Measurements from ENCODE around the gene ABCA3.

The ABCA3 gene

GRCh38 chr16:2308089-2308962, 32.2 kb downstream of the ABCA3 start:
- DNase-seq = no peak

DNA sequence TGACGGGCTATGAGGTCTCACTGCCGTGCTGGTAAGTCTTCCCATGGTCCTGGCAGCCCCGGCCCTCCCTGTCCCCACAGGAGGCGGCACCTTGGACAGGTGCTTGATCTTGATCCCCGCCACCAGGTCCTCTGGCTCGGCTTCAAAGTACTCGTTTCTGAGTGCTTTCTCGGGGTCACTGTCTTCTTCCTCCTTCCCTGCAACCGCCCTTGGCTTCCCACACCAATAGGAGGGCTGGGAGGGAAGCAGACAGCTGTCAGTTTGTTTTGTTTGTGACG, 40.7 kb downstream of the ABCA3 start:
- no peak for DNase-seq

DNA sequence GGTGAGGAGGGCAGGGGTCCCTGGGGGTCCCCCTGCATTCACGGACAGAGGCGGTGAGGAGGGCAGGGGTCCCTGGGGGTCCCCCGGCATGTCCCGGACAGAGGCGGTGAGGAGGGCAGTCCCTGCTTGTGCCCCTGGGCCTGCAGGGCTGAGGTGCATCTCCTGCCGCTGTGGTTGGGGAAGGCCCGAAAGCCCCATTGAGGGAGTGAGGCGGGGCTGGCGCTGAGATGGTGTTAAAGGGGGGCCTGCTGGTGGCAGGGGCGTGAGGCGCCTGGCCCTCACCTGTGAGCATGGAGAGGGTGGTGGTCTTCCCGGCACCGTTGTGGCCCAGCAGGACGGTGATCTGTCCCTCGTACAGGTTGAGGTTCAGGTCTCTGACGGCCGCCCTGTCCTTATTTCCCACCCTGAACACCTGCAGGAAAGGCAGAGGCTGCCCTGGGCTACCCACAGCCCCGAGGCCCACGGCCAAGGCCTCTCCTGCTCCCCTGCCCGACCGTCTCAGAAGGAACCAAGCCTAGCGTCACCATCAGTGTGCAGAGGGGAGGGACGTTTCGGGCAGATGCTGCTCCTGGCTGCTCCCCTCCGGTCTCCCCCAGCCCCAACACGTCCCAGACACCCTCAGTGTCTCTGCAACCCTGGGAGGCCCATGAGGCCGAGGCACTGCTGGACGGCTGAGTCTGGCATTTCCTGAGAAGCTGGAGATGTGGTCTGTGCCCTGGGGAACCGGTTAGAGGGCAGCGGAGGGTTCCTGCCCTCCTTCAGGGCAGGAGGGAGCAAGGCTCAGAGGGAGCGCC, 41.2 kb downstream of the ABCA3 start:
- no peak for DNase-seq

- DNase-seq = no peak
Measured at GRCh38 chr16:2298621-2299020, 41.9 kb downstream of the ABCA3 start.

DNA sequence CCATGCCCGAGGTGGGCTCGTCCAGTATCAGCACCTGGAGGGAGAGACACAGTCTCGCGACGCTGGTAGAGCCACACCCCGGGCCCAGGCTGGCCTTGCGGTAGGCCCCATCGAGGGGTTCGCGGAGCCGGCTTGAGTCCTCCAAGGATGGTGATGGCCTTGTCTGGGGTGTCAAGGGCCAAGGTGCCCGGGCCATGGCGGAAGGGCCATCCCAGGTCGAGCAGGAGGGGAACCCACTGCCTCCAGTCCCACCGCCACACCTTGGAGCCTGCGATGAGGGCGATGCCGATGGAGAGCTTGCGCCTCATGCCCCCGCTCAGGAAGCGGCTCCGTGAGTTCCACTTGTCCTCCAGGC, 43.0 kb downstream of the ABCA3 start:
- no peak for DNase-seq

GRCh38 chr16:2296661-2297505, 43.6 kb downstream of the ABCA3 start:
- DNase-seq = peak; percentile 4

GRCh38 chr16:2295056-2295798, 45.3 kb downstream of the ABCA3 start:
- DNase-seq = no peak

- DNase-seq = no peak
Measured at GRCh38 chr16:2292221-2292620, 48.3 kb downstream of the ABCA3 start.

DNA sequence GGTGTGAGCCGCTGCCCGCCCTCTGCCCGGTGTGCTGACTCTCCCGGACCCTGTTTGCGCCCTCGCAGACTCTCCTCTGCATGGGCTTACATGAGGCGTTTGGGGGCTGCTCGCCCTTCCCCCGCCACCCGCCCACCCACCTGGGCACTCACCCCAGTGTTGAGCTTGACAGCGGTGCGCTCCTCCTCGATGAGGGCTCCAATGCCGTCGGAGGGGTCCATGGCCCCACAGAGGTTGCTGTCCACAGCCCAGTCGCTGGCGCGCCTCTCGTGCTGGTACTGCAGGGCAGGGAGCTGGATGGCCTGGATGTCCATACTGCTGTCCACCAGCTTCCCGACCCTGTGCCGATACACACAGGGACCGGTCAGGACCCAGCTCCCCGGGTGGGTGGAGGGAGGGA, 51.2 kb downstream of the ABCA3 start:
- DNase-seq = no peak

DNA sequence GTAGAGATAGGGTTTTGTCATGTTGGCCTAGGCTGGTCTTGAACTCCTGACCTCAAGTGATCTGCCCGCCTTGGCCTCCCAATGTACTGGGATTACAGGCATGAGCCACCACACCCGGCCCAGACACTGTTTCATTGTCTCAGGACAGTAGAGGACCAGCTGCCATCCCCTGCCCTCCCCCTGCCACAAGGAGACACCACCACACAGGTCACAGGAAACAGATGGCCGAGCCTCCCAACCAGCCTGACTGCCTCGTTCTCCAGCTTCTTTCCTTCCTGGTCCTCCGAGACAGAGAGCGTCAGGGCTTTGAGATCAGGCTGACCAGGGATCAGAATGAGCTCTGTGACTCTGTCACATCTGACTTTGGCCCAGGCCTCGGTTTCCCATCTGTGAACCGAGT, 51.8 kb downstream of the ABCA3 start:
- no peak for DNase-seq

DNA sequence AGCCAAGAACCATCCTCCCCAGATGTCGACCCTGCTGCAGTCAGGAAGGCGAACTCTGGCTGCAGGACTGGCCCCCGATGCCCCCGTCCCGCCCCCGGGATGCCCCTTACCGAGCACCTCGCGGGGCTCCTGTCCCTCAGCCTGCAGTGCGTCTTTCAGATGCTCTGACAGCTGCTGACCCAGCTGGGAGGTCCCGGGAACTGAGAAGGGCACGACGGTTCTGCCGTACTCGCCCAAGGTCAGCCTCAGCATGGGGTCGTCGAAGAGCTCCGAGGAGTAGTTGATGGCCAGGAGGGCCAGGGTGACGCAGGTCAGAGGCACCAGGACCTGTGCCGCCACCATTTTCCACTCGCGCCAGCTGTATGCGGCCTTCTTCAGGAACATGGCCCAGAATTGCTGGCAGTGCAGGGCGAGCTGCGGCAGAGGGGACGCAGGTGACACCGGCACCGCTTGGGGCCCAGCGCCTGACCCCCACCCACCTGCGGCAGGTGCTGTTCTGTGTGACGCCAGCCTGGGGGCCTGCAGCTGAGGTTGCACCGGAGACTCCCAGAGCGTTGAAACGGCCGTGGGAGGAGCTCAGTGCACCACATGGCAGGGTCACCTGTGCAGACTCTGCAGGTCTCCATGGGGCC, 52.5 kb downstream of the ABCA3 start:
- no peak for DNase-seq

GRCh38 chr16:2286550-2286949, 54.0 kb downstream of the ABCA3 start:
- DNase-seq = no peak

- DNase-seq = no peak
Measured at GRCh38 chr16:2285731-2286191, 54.8 kb downstream of the ABCA3 start.

- no peak for DNase-seq
Measured at GRCh38 chr16:2284797-2285576, 55.5 kb downstream of the ABCA3 start.

DNA sequence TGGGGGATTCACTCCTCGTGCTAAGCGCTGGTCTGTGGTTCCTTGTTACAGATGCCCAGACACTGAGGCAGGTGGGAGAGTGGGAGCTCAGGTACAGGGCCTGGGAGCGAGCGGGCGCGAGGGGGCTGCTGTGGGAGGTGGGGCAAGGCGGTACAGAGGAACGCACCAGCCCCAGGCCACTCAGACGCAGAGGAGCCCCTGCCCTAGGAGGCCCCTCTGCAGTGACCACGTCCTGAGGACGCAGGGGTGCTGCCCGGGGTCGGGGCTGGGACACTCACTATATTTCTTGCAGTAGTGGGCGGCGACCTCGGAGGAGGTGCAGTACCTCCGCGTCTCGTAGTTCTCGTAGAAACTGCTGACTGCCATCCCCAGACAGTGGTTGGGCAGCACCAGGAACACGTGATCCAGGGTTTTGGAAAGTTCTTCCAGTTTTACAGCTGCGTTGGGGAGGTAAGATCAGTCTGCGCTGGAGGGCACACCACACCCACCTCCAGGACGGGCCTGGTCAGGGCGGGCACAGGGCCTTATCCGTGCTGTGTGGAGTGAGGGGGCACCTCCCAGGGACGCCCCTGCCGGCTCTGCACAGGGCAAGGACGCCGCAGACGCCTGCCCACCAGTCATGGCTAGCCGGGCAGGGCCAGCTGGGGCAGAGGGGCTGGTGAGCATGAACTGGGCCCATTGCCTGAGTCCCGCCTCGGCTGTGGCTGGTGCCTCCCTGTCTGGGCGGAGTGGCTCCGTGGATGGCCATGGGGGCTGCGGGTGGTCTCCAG, 56.3 kb downstream of the ABCA3 start:
- DNase-seq = no peak

DNA sequence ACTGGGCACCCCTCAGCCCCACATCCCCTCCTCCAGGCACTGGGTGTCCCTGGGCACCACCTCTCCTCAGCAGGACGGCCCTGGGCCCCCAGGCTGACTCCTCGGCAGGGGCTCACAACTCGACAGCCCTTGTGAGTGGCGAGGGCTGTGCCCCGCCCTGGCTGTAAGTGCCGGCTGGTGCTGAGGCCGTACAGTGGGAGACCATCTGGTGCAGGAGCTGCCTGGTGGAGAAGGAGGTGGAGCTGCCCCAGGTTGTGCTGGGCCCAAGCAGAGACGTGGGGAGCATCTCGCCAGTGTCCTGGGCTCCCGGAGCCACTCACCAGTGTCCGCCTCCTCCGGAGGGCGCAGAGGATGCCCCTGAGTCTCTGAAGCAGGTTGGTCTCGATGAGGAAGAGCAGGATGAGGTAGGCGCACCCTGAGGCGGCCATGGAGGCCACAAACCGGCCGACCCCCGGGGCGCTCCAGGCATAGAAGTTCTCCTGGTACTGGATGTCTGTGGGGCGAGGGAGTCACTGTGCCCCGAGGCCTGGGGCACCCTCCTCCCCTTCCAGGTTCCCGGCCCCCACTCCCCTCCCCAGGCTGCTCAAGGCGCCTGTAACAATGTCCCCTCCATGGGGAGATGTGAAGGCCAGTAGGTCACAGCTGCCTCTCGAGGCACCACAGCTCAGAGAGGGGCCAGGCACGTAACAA, 57.5 kb downstream of the ABCA3 start:
- no peak for DNase-seq

GRCh38 chr16:2282262-2282661, 58.3 kb downstream of the ABCA3 start:
- no peak for DNase-seq

- DNase-seq = no peak
Measured at GRCh38 chr16:2280981-2281542, 59.5 kb downstream of the ABCA3 start.

DNA sequence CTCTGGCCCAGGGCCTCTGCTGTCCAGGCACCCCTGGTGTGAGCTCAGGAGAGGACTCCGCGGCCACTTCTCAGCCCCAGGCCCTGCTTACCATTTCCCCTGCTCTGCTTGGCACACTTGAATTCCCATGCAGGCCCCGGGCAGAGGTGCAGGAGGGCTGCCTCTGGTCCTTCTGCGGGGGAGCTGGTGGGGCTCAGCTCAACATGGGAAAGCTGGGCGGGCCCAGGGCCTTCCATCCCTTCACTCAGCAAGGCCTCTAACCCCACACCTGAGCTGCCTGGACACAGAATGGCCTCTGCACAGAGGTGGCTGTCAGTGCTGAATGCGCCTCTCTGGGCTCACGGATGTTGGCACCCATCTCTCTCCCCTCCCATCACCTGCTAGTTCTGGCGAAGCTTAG, 60.1 kb downstream of the ABCA3 start:
- no peak for DNase-seq
